ENCODE data around the gene IFT52. TPM values are rescaled to one million over a fixed set of nuclear protein-coding genes. Genes with fewer than 3 reads are reported as not detected.
A peak's percentile ranks its signal among the peaks of the same experiment; 100 is the strongest.

Gene IFT52
- total and polyA plus RNA-seq, 2 experiments from 2014 or later: 21.8 to 39.8 TPM

- no peak overlapping the region for H2AFZ ChIP-seq
- H3K4me3 ChIP-seq: no peak overlapping the region
- H3K4me2 ChIP-seq: no peak overlapping the region
- H3K9me2 ChIP-seq (replicated peaks; ENCODE audit: insufficient read depth): no peaks in the 10 kb centered on the region
- H3K36me3 ChIP-seq (replicated peaks; ENCODE audit: insufficient read depth, low read depth): no peaks in the 10 kb centered on the region
- 89% methylated on average over 5 of the region's 5 CpGs for WGBS (ENCODE audit: low lambda C conversion rate, missing lambda C conversion rate)
- no peak for TF ChIP-seq EZH2phosphoT487 (IDR thresholded peaks at IDR 0.05; ENCODE audit: low read depth, severe bottlenecking, unreplicated experiment)
- TF ChIP-seq, protein P1, sequence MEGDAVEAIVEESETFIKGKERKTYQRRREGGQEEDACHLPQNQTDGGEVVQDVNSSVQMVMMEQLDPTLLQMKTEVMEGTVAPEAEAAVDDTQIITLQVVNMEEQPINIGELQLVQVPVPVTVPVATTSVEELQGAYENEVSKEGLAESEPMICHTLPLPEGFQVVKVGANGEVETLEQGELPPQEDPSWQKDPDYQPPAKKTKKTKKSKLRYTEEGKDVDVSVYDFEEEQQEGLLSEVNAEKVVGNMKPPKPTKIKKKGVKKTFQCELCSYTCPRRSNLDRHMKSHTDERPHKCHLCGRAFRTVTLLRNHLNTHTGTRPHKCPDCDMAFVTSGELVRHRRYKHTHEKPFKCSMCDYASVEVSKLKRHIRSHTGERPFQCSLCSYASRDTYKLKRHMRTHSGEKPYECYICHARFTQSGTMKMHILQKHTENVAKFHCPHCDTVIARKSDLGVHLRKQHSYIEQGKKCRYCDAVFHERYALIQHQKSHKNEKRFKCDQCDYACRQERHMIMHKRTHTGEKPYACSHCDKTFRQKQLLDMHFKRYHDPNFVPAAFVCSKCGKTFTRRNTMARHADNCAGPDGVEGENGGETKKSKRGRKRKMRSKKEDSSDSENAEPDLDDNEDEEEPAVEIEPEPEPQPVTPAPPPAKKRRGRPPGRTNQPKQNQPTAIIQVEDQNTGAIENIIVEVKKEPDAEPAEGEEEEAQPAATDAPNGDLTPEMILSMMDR (IDR thresholded peaks at IDR 0.05; ENCODE audit: poor library complexity): peak; percentile 53
- TF ChIP-seq EZH2 (IDR thresholded peaks at IDR 0.05; ENCODE audit: borderline replicate concordance): no peak
- H3K9me3 ChIP-seq (ENCODE audit: low read depth): no peaks in the 10 kb centered on the region
- no peaks in the 10 kb centered on the region for H3K27me3 ChIP-seq
- H3K79me2 ChIP-seq: no peaks in the 10 kb centered on the region
- H3K27ac ChIP-seq: no peak overlapping the region
- DNase-seq (ENCODE audit: low spot score): peak; percentile 71
- H3K4me1 ChIP-seq (ENCODE audit: insufficient read depth): no peaks in the 10 kb centered on the region
- no peaks in the 10 kb centered on the region for H4K20me1 ChIP-seq (ENCODE audit: insufficient read depth, poor library complexity, severe bottlenecking)
These were observed 101.3 kb downstream of the IFT52 start for GRCh38 chr20:43691928-43692524.

DNA sequence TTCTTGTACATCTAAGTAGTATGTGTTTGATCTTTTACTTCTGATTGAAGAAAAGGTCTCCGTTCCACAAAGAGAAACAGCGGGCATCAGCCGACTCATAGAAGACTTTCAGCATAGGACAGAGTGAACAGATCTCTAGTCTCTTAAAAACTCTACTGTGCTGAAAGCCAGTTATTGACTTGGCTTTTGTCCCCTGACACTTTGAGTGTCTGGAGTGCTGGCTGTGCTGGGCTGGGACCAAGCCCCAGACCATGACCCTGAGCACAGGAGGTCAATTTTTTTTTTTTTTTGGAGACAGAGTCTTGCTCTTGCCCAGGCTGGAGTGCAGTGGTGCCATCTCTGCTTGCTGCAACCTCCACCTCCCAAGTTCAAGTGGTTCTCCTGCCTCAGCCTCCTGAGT, 104.0 kb downstream of the IFT52 start:
- TF ChIP-seq EZH2phosphoT487 (IDR thresholded peaks at IDR 0.05; ENCODE audit: low read depth, severe bottlenecking, unreplicated experiment): no peak
- TF ChIP-seq EZH2 (IDR thresholded peaks at IDR 0.05; ENCODE audit: borderline replicate concordance): no peak
- TF ChIP-seq, protein P1 (IDR thresholded peaks at IDR 0.05; ENCODE audit: poor library complexity): no peak
- Histone ChIP-seq H4K20me1 (ENCODE audit: insufficient read depth, poor library complexity, severe bottlenecking) (no peaks in the 10 kb centered on the region), H3K4me2 (no peak overlapping the region), H3K27ac (no peak overlapping the region), H3K27me3 (no peaks in the 10 kb centered on the region), H3K36me3 (replicated peaks; ENCODE audit: insufficient read depth, low read depth) (no peaks in the 10 kb centered on the region), H3K9me3 (ENCODE audit: low read depth) (no peaks in the 10 kb centered on the region), H2AFZ (no peak overlapping the region), H3K9me2 (replicated peaks; ENCODE audit: insufficient read depth) (no peaks in the 10 kb centered on the region), H3K4me3 (no peak overlapping the region), H3K79me2 (no peaks in the 10 kb centered on the region), H3K4me1 (ENCODE audit: insufficient read depth) (no peaks in the 10 kb centered on the region)
- WGBS (ENCODE audit: low lambda C conversion rate, missing lambda C conversion rate): 100% methylated on average over 3 of the region's 3 CpGs
- no peak for DNase-seq (ENCODE audit: low spot score)

GRCh38 chr20:43695571-43695970, 104.8 kb downstream of the IFT52 start:
- Histone ChIP-seq H4K20me1 (ENCODE audit: insufficient read depth, poor library complexity, severe bottlenecking) (no peaks in the 10 kb centered on the region), H3K79me2 (no peaks in the 10 kb centered on the region), H3K27ac (no peak overlapping the region), H3K27me3 (no peaks in the 10 kb centered on the region), H3K4me3 (no peak overlapping the region), H3K9me2 (replicated peaks; ENCODE audit: insufficient read depth) (no peaks in the 10 kb centered on the region), H3K4me1 (ENCODE audit: insufficient read depth) (no peaks in the 10 kb centered on the region), H3K36me3 (replicated peaks; ENCODE audit: insufficient read depth, low read depth) (no peaks in the 10 kb centered on the region), H3K4me2 (no peak overlapping the region), H2AFZ (no peak overlapping the region), H3K9me3 (ENCODE audit: low read depth) (no peaks in the 10 kb centered on the region)
- no peak for TF ChIP-seq EZH2 (IDR thresholded peaks at IDR 0.05; ENCODE audit: borderline replicate concordance)
- TF ChIP-seq, protein P1 (IDR thresholded peaks at IDR 0.05; ENCODE audit: poor library complexity): no peak
- no peak for TF ChIP-seq EZH2phosphoT487 (IDR thresholded peaks at IDR 0.05; ENCODE audit: low read depth, severe bottlenecking, unreplicated experiment)
- no peak for DNase-seq (ENCODE audit: low spot score)
- WGBS (ENCODE audit: low lambda C conversion rate, missing lambda C conversion rate): 90% methylated on average over 8 of the region's 8 CpGs

Other genes with a start within 250 kb of the IFT52 start
- gene SRSF6, start 133.0 kb upstream of the IFT52 start, total RNA-seq: 83.6 and 90.7 TPM in 2 replicates
- gene SRSF6, start 133.0 kb upstream of the IFT52 start, polyA plus RNA-seq: 31.0 and 38.0 TPM in 2 replicates
- 6.2 and 7.9 TPM in 2 replicates for gene L3MBTL1, start 83.2 kb upstream of the IFT52 start, total RNA-seq
- gene L3MBTL1, start 83.2 kb upstream of the IFT52 start, polyA plus RNA-seq: 7.5 and 14.6 TPM in 2 replicates
- gene SGK2, start 31.9 kb upstream of the IFT52 start, total RNA-seq: 20.6 and 21.2 TPM in 2 replicates
- 8.8 and 12.5 TPM in 2 replicates for gene SGK2, start 31.9 kb upstream of the IFT52 start, polyA plus RNA-seq
- 2.4 and 3.5 TPM in 2 replicates for gene MYBL2, start 76.2 kb downstream of the IFT52 start, total RNA-seq
- gene MYBL2, start 76.2 kb downstream of the IFT52 start, polyA plus RNA-seq: 13.8 and 19.4 TPM in 2 replicates
- not detected in 2 replicates for gene GTSF1L, start 136.1 kb downstream of the IFT52 start, total RNA-seq
- gene GTSF1L, start 136.1 kb downstream of the IFT52 start, polyA plus RNA-seq: not detected in 2 replicates

Measured in hepatocyte (in vitro differentiated cells).